ENCODE measurements around the gene FLNA. TPM values are rescaled to one million over a fixed set of nuclear protein-coding genes. Genes with fewer than 3 reads are reported as not detected.
A peak's percentile ranks its signal among the peaks of the same experiment; 100 is the strongest.

Gene FLNA
- total RNA-seq, 3 donors from 2014 or later = 164 to 4,590 (median 513) TPM

DNA sequence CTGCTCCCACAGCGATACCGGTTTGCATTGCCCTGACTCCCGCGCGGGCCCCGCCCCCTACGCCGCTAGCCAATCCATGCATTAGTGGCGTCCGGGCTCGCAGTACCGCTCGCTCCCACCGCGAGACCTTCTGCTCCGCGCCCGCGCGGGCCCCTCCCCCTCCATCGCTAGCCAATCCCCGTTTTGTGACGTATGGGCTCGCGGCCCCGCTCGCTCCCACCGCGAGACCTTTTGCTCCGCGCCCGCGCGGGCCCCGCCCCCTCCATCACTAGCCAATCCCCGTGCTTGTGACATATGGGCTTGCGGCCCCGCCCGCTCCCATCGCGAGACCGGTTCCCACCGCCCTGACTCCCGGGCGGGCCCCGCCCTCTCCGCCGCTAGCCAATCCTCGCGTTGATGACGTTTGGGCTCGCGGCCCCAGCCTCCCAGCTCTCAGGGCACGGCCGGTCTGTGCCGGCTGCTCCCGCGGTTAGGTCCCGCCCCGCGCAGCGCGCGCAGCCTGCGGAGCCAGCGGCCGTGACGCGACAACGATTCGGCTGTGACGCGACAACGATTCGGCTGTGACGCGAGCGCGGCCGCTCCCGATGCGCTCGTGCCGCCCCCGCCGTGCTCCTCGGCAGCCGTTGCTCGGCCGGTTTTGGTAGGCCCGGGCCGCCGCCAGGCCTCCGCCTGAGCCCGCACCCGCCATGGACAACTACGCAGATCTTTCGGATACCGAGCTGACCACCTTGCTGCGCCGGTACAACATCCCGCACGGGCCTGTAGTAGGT, 4.5 kb upstream of the FLNA start, which contains the start of gene EMD:
TSS of gene EMD (plus strand) at position 497 of the 770 bp plus-strand sequence. CDS start at position 687, 190 bp downstream.
- TF ChIP-seq, protein P1, sequence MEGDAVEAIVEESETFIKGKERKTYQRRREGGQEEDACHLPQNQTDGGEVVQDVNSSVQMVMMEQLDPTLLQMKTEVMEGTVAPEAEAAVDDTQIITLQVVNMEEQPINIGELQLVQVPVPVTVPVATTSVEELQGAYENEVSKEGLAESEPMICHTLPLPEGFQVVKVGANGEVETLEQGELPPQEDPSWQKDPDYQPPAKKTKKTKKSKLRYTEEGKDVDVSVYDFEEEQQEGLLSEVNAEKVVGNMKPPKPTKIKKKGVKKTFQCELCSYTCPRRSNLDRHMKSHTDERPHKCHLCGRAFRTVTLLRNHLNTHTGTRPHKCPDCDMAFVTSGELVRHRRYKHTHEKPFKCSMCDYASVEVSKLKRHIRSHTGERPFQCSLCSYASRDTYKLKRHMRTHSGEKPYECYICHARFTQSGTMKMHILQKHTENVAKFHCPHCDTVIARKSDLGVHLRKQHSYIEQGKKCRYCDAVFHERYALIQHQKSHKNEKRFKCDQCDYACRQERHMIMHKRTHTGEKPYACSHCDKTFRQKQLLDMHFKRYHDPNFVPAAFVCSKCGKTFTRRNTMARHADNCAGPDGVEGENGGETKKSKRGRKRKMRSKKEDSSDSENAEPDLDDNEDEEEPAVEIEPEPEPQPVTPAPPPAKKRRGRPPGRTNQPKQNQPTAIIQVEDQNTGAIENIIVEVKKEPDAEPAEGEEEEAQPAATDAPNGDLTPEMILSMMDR (IDR thresholded peaks at IDR 0.05) = no peak

DNA sequence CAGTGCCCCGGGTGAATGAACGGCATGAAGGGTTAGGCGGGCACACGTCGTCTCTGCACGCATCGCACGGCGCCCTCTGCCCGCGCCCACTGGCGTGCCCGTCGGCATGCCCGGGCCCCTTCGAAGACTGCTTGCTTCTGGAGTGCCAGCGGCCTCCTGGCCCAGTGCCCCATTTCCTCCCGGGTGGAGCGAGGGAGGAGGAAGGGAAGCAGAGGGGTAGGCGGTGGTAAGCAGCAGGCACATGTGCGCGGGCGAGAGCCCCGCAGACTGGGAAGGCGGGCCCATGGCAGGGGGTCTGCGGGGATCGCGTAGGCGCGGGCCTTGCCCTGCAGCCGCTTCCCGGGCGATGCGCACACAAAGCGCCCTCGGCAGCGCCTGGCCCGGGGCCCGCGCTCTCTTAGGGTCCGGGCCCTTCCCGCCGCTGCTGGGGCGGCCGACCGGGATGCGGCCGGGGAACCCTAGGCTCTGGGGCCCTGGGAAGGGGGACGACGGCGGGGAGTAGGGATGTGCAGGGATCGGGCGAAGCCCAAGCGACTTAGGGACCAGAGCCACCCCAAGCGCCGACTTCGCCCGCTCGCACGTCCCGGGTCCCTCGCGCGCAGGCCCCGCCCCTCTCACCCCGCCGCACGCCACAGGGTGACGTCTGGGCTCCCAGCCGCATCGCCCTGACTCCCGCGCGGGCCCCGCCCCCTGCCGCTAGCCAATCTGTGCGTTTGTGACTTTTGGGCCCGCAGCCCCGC, 3.8 kb upstream of the FLNA start:
- no peaks in the 10 kb centered on the region for H3K4me1 ChIP-seq (ENCODE audit: low read depth)
- H3K36me3 ChIP-seq (ENCODE audit: low read depth) = no peaks in the 10 kb centered on the region
- no peak overlapping the region for H3K4me3 ChIP-seq
- intact Hi-C loops (cut with DNase I, micrococcal nuclease) = no loop called here
- ATAC-seq = peak; percentile 2
- no peaks in the 10 kb centered on the region for H3K9me3 ChIP-seq
- TF ChIP-seq, protein P1 (IDR thresholded peaks at IDR 0.05) = no peak
- DNase-seq = peak; percentile 54 to 80 (median 72)

More for the DNA sequence above, 4.5 kb upstream of the FLNA start, which contains the start of gene EMD:
- Histone ChIP-seq H3K4me3 (peak within 1 kb of the TSS; percentile 56), H3K9me3 (no peaks in the 10 kb centered on the region), H3K4me1 (ENCODE audit: low read depth) (no peaks in the 10 kb centered on the region), H3K36me3 (ENCODE audit: low read depth) (no peaks in the 10 kb centered on the region)
- intact Hi-C loops (cut with DNase I, micrococcal nuclease) = no loop called here
- peak; percentile 96 to 99 (median 96) for DNase-seq
- ATAC-seq = peak; percentile 88

DNA sequence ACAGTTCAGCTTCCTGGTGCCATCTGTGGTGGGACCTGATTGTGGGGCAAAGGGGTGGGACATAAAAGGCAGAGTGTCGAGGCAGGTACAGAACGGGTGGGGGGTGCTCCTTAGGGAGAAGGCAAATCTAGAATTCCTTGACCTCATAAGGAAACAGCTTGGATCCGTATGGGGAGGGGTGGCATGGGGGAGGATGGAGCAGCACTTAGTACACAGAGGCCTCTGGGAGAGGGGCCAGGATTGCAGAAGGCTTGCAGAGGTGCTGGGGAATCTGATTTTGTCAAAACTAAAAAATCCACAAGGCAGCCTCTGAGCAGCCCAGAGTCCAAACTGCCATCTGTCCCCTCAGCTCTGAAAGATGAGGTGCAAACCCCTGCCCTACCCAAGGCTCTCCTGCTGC, 2.3 kb upstream of the FLNA start:
- H3K9me3 ChIP-seq = no peaks in the 10 kb centered on the region
- H3K36me3 ChIP-seq (ENCODE audit: low read depth) = no peaks in the 10 kb centered on the region
- intact Hi-C loops (cut with DNase I, micrococcal nuclease) = no loop called here
- H3K4me3 ChIP-seq = no peak overlapping the region
- H3K4me1 ChIP-seq (ENCODE audit: low read depth) = no peaks in the 10 kb centered on the region
- TF ChIP-seq, protein P1 (IDR thresholded peaks at IDR 0.05) = no peak
- DNase-seq = no peak
- no peak for ATAC-seq

DNA sequence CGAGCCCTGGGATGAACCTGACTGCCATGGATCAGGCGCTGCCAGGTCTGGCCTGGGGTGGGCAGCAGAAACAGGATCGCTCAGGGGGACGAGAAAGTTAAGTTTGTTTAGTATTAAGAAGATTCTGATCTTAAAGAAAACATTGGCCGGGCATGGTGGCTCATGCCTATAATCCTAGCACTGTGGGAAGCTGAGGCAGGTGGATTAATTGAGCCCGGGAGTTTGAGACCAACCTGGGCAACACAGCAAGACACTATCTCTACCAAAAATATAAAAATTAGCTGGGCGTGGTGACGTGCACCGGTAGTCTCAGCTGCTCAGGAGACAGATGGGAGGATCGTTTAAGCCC, 696 bp upstream of the FLNA start:
- ATAC-seq = no peak
- Histone ChIP-seq H3K9me3 (no peaks in the 10 kb centered on the region), H3K36me3 (ENCODE audit: low read depth) (no peaks in the 10 kb centered on the region), H3K4me1 (ENCODE audit: low read depth) (no peaks in the 10 kb centered on the region), H3K4me3 (no peak overlapping the region)
- TF ChIP-seq, protein P1 (IDR thresholded peaks at IDR 0.05) = no peak
- no peak for DNase-seq
- intact Hi-C loops (cut with DNase I, micrococcal nuclease) = no loop called here

DNA sequence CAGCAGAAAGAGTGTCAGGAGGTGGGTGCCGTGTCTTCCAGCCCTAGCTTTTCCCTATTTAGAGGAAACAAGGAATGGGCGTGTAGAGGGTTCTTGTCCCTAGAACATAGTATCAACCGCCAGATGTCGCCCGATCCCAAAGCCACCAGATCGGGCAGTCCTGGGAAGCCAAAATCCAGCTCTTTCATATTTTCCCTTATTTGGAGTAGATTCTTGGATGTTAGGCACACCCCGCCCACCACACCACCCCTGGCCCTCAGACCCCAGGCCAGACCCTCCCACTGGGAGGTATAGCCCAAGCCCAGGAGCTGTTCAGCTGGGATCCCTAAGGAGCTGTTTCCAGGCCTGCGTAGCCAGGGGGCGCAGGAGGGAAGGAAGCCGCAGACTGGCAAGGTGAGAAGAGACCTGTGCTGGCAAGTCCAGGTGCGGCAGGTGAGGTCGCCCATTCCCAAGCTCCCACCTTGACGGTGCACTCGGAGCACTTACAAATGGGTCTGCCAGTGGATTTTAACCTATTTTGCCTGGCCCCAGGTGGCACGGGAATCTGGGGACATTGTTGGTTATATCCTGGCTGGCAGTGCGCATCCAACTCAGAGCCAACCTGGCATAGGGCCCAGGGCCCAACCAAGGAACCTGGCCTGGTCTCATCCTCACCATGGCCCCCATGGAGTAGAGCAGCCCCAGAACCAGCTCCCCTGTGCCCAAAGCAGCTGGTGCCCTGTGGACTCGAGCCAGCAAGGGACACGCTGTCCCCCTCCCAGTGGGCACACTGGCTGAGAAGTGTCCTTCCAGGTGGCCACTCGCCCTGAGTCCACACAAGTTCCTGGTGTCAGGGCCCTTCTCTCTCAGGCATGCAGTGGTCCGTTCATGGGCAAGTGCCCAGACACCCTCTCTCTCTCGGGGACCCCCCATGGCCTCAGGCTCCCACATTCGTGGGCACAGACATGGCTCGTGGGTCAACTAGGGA, 811 bp downstream of the FLNA start:
- peak; percentile 33 for ATAC-seq
- Histone ChIP-seq H3K4me1 (ENCODE audit: low read depth) (no peaks in the 10 kb centered on the region), H3K4me3 (no peak overlapping the region), H3K9me3 (no peaks in the 10 kb centered on the region), H3K36me3 (ENCODE audit: low read depth) (no peaks in the 10 kb centered on the region)
- peak; percentile 75 to 83 (median 82) for DNase-seq
- intact Hi-C loops (cut with DNase I, micrococcal nuclease) = no loop called here
- TF ChIP-seq, protein P1 (IDR thresholded peaks at IDR 0.05) = peak; percentile 28
